ENCODE results near the gene PKP3. TPM values are rescaled to one million over a fixed set of nuclear protein-coding genes. Genes with fewer than 3 reads are reported as not detected.

The PKP3 gene
- total and polyA plus RNA-seq, 10 donors: 0.09 to 2.8 (median 0.44) TPM; not detected in 4

- Histone ChIP-seq H3K27ac (no peak overlapping the region), H3K36me3 (no peaks in the 10 kb centered on the region), H3K4me1 (peaks cover 6 to 21% (median 10%) of the 10 kb centered on the region in 6 donors), H3K4me3 (no peak overlapping the region), H3K9me3 (no peaks in the 10 kb centered on the region), H3K27me3 (replicated peaks in 1 of 7) (peaks cover 7 to 49% (median 37%) of the 10 kb centered on the region in 7 donors)
- intact Hi-C loops (cut with DNase I; ENCODE audit: low total_unique reads): no loop called here
- 82 to 87% (median 85%) methylated on average over 15 to 19 of the region's 19 CpGs for WGBS, 5 donors
- TF ChIP-seq POLR2A (IDR thresholded peaks at IDR 0.05): no peak
- TF ChIP-seq, protein P1, sequence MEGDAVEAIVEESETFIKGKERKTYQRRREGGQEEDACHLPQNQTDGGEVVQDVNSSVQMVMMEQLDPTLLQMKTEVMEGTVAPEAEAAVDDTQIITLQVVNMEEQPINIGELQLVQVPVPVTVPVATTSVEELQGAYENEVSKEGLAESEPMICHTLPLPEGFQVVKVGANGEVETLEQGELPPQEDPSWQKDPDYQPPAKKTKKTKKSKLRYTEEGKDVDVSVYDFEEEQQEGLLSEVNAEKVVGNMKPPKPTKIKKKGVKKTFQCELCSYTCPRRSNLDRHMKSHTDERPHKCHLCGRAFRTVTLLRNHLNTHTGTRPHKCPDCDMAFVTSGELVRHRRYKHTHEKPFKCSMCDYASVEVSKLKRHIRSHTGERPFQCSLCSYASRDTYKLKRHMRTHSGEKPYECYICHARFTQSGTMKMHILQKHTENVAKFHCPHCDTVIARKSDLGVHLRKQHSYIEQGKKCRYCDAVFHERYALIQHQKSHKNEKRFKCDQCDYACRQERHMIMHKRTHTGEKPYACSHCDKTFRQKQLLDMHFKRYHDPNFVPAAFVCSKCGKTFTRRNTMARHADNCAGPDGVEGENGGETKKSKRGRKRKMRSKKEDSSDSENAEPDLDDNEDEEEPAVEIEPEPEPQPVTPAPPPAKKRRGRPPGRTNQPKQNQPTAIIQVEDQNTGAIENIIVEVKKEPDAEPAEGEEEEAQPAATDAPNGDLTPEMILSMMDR (IDR thresholded peaks at IDR 0.05 in 8 of 11, conservative IDR thresholded peaks at IDR 0.05 in 3 of 11): no peak
- no peak for TF ChIP-seq POLR2AphosphoS5 (IDR thresholded peaks at IDR 0.05)
- no peak for DNase-seq
Measured at GRCh38 chr11:371716-372590, 22.1 kb upstream of the PKP3 start.

DNA sequence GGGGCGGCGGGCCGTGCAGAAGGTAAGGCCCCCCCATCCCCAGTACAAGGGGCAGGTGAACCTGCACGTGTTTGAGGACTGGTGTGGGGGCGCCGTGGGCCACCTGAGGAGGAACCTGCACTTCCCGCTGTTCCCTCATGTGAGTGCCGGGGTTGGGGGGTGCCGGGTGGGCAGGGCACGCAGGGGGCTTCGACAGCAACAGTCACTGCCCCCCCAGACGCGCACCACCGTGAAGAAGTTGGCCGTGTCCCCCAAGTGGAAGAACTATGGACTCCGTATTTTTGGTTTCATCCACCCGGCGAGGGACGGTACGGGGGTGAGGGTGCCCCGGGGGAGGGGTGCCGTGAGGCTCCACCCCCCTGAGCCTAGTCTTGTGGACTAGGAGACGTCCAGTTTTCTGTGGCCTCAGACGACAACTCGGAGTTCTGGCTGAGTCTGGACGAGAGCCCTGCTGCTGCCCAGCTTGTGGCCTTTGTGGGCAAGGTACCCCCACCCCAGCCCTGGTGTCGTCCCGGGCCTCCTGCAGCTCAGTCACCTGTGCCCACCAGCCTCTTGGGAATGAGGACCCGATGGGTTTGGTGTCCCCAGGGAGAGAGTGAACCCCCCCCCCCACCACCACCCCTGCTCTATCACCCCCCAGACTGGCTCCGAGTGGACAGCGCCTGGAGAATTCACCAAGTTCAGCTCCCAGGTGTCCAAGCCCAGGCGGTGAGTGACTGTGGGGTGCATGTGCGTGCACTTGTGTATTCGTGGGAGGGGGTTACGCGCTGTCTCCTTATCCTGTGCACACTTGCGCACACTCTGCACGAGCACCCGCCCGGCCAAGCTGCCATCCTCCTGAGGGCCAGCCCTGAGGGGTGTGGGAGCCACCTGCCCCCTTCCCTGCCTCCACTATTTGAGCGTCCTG, 20.9 kb upstream of the PKP3 start:
- H3K27ac ChIP-seq: no peak overlapping the region
- intact Hi-C loops (cut with DNase I; ENCODE audit: low total_unique reads): no loop called here
- peaks cover 6 to 18% (median 9%) of the 10 kb centered on the region in 6 donors for H3K4me1 ChIP-seq
- TF ChIP-seq, protein P1 (IDR thresholded peaks at IDR 0.05 in 8 of 11, conservative IDR thresholded peaks at IDR 0.05 in 3 of 11): no peak
- TF ChIP-seq POLR2A (IDR thresholded peaks at IDR 0.05): no peak
- TF ChIP-seq POLR2AphosphoS5 (IDR thresholded peaks at IDR 0.05): no peak
- H3K27me3 ChIP-seq (replicated peaks in 1 of 7): peaks cover 5 to 39% (median 28%) of the 10 kb centered on the region in 7 donors
- H3K36me3 ChIP-seq: no peaks in the 10 kb centered on the region
- no peaks in the 10 kb centered on the region for H3K9me3 ChIP-seq
- H3K4me3 ChIP-seq: no peak overlapping the region
- DNase-seq: no peak
- WGBS, 5 donors: 82 to 93% (median 88%) methylated on average over 16 to 41 of the region's 41 CpGs

DNA sequence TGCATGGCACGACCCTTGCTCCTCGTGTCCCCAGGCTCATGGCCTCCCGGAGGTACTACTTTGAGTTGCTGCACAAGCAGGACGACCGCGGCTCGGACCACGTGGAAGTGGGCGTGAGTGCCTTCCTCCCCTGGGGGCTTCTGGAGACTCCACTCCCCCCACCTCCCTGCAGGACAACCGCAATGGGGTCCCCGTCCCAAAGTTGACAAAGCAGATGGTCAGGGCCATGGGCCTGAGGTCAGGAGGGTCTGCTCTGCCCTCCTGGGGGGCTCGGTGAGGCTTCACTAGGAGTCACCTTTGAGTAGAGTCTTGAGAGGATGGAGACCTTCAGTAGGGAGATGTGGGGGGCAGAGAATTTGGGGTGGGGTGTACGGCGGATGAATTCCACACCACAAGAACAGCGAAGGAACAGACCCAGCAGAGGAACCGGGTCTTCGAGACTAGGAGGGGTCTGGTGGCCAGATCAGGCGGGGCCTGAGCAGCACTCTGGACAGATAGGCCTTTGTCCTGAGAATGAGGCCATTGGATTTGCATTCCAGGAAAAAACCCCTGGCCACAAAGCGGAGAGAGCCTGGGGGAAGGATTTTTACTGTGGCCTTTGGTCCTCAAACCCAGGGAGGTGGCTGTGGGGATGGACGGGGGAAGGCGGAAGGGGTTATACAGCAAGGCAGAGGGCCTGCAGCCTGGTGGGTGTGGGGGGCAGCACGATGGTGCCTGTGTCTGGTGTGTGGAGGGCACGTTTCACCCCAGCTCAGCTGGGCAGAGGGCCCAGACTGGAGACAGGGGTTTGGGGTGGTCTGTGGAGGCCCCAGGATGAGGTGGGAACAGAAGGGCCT, 20.1 kb upstream of the PKP3 start:
- DNase-seq: no peak
- Histone ChIP-seq H3K4me3 (no peak overlapping the region), H3K36me3 (no peaks in the 10 kb centered on the region), H3K9me3 (no peaks in the 10 kb centered on the region), H3K27ac (no peak overlapping the region), H3K27me3 (replicated peaks in 1 of 7) (peaks cover 0 to 39% (median 20%) of the 10 kb centered on the region in 7 donors), H3K4me1 (peaks cover 0 to 9% (median under 1%) of the 10 kb centered on the region in 6 donors)
- TF ChIP-seq, protein P1 (IDR thresholded peaks at IDR 0.05 in 8 of 11, conservative IDR thresholded peaks at IDR 0.05 in 3 of 11): no peak
- TF ChIP-seq POLR2A (IDR thresholded peaks at IDR 0.05): no peak
- TF ChIP-seq POLR2AphosphoS5 (IDR thresholded peaks at IDR 0.05): no peak
- intact Hi-C loops (cut with DNase I; ENCODE audit: low total_unique reads): no loop called here
- WGBS, 5 donors: 88 to 93% (median 91%) methylated on average over 21 to 23 of the region's 23 CpGs

Measured in spleen (tissue), 11 donors.